ENCODE results near the gene SLC25A3. TPM values are rescaled to one million over a fixed set of nuclear protein-coding genes. Genes with fewer than 3 reads are reported as not detected.
A peak's percentile ranks its signal among the peaks of the same experiment; 100 is the strongest.

SLC25A3 gene
- total and polyA plus RNA-seq, 8 donors, result 308 to 594 (median 400) TPM

- peak in 1 of 2 donors; percentile 28 for DNase-seq
- no peaks in the 10 kb centered on the region for H3K9me3 ChIP-seq
- H3K36me3 ChIP-seq, result peaks cover 2 to 12% (median 10%) of the 10 kb centered on the region in 4 donors
- H3K4me1 ChIP-seq, result peaks cover 0 to 38% (median 23%) of the 10 kb centered on the region in 4 donors
- TF ChIP-seq POLR2A (IDR thresholded peaks at IDR 0.05) (no peak), CTCF (IDR thresholded peaks at IDR 0.05) (no peak), EP300 (IDR thresholded peaks at IDR 0.05) (no peak), POLR2AphosphoS5 (IDR thresholded peaks at IDR 0.05) (no peak)
- H3K27me3 ChIP-seq, result no peaks in the 10 kb centered on the region
- H3K27ac ChIP-seq, result peak overlapping the region; percentile 61 to 90 (median 89)
- intact Hi-C loops (cut with DNase I; ENCODE audit: low total_unique reads), result loop anchor here (10.0 kb wide), 1 partner anchor 80 kb away; no protein-coding TSS in a partner anchor
- H3K4me3 ChIP-seq, result peak overlapping the region; percentile 77 to 99 (median 96)
- 0% methylated on average over 7 to 20 of the region's 20 CpGs for WGBS, 5 donors
These were observed 50.9 kb downstream of the SLC25A3 start for GRCh38 chr12:98644433-98644711.

- H3K4me1 ChIP-seq, result peaks cover 0 to 38% (median 23%) of the 10 kb centered on the region in 4 donors
- H3K9me3 ChIP-seq, result no peaks in the 10 kb centered on the region
- H3K27me3 ChIP-seq, result no peaks in the 10 kb centered on the region
- peak within 1 kb of the TSS; percentile 76 to 90 (median 89) for H3K27ac ChIP-seq
- intact Hi-C loops (cut with DNase I; ENCODE audit: low total_unique reads), result loop anchor here (10.0 kb wide), 1 partner anchor 80 kb away; no protein-coding TSS in a partner anchor
- peaks cover 7 to 18% (median 16%) of the 10 kb centered on the region in 4 donors for H3K36me3 ChIP-seq
- TF ChIP-seq POLR2AphosphoS5 (IDR thresholded peaks at IDR 0.05) (peak; percentile 39 to 87 (median 75)), CTCF (IDR thresholded peaks at IDR 0.05) (no peak), POLR2A (IDR thresholded peaks at IDR 0.05) (no peak), EP300 (IDR thresholded peaks at IDR 0.05) (no peak)
- peak within 1 kb of the TSS; percentile 77 to 99 (median 96) for H3K4me3 ChIP-seq
- 0 to 1% (median 1%) methylated on average over 66 to 91 of the region's 91 CpGs for WGBS, 5 donors
- DNase-seq, result peak; percentile 99
These were observed 51.5 kb downstream of the SLC25A3 start, which contains the start of the genes APAF1 and IKBIP for GRCh38 chr12:98644712-98645571. APAF1 (plus strand) TSS chr12:98645290; CDS start chr12:98648360, 3,070 bp downstream. IKBIP (minus strand) TSS chr12:98644788; CDS start chr12:98644701, 87 bp downstream.

- no peaks in the 10 kb centered on the region for H3K9me3 ChIP-seq
- H3K36me3 ChIP-seq, result peaks cover 13 to 24% (median 23%) of the 10 kb centered on the region in 4 donors
- H3K27me3 ChIP-seq, result no peaks in the 10 kb centered on the region
- peaks cover 0 to 38% (median 23%) of the 10 kb centered on the region in 4 donors for H3K4me1 ChIP-seq
- WGBS, 5 donors, result 0 to 1% (median 0%) methylated on average over 8 to 24 of the region's 24 CpGs
- peak; percentile 27 to 56 for DNase-seq
- TF ChIP-seq EP300 (IDR thresholded peaks at IDR 0.05), result no peak
- peak overlapping the region; percentile 77 to 99 (median 96) for H3K4me3 ChIP-seq
- intact Hi-C loops (cut with DNase I; ENCODE audit: low total_unique reads), result loop anchor here (10.0 kb wide), 1 partner anchor 81 kb away; no protein-coding TSS in a partner anchor
- peak overlapping the region; percentile 76 to 90 (median 89) for H3K27ac ChIP-seq
These were observed 52.1 kb downstream of the SLC25A3 start for GRCh38 chr12:98645572-98646067.

- Histone ChIP-seq H3K4me1 (peaks cover 0 to 38% (median 23%) of the 10 kb centered on the region in 4 donors), H3K9me3 (no peaks in the 10 kb centered on the region), H3K4me3 (peak overlapping the region; percentile 77 to 99 (median 96)), H3K36me3 (peaks cover 13 to 33% (median 32%) of the 10 kb centered on the region in 4 donors), H3K27ac (peak overlapping the region in 2 of 5 donors; percentile 89), H3K27me3 (no peaks in the 10 kb centered on the region)
- intact Hi-C loops (cut with DNase I; ENCODE audit: low total_unique reads), result loop anchor here (10.0 kb wide), 1 partner anchor 82 kb away; no protein-coding TSS in a partner anchor
- no peak for TF ChIP-seq CTCF (IDR thresholded peaks at IDR 0.05)
- no peak for TF ChIP-seq POLR2AphosphoS5 (IDR thresholded peaks at IDR 0.05)
- no peak for TF ChIP-seq POLR2A (IDR thresholded peaks at IDR 0.05)
- TF ChIP-seq EP300 (IDR thresholded peaks at IDR 0.05), result no peak
- DNase-seq, result peak in 1 of 2 donors; percentile 30
- WGBS, 5 donors, result 3 to 7% (median 5%) methylated on average over 8 of the region's 8 CpGs
These were observed 53.0 kb downstream of the SLC25A3 start for GRCh38 chr12:98646294-98647090.

All from stomach (tissue), 9 donors.